Left lung (tissue), 10 donors: Measurements from ENCODE around the gene RRAD. TPM values are rescaled to one million over a fixed set of nuclear protein-coding genes. Genes with fewer than 3 reads are reported as not detected.

Source experiments
- ATAC-seq: fragments of 200-7000 bp; cut with Tn5 transposase; one replicate; pipeline ENCODE4 v1.9.1; 2020; ENCODE audit warnings: moderate library complexity
- DNase-seq, 4 donors: peaks; one replicate each; pipeline ENCODE4 v3.0.0-alpha.2; 2013 to 2020
- H3K27ac ChIP-seq, 2 donors: fragments of 200-600 bp; sonication (generic) in 1 of 2; one replicate each; pipeline versions ENCODE4 v1.5.0 to v1.8.0; 2020 to 2021
- H3K27me3 ChIP-seq, 2 donors: fragments of 200-600 bp; sonication (generic) in 1 of 2; one replicate each; pipeline versions ENCODE4 v1.5.0 to v1.8.0; 2020 to 2021
- H3K36me3 ChIP-seq, 2 donors: fragments of 200-600 bp; sonication (generic) in 1 of 2; one replicate each; pipeline versions ENCODE4 v1.5.0 to v1.8.0; 2020 to 2021
- H3K4me1 ChIP-seq, 2 donors: fragments of 200-600 bp; one replicate each; pipeline ENCODE4 v1.8.0; 2021
- H3K4me3 ChIP-seq, 2 donors: fragments of 200-600 bp; sonication (generic) in 1 of 2; one replicate each; pipeline versions ENCODE4 v1.5.0 to v1.8.0; 2020 to 2021; ENCODE audit warnings: mild to moderate bottlenecking in 1 of 2
- H3K9me3 ChIP-seq, 2 donors: fragments of 200-600 bp; sonication (generic) in 1 of 2; one replicate each; pipeline versions ENCODE4 v1.5.0 to v1.8.0; 2020 to 2021
- CTCF ChIP-seq, 2 donors: fragments of 200-600 bp; sonication (generic) in 1 of 2; IDR thresholded peaks; one replicate each; pipeline versions ENCODE4 v1.5.0 to v1.8.0; 2021; ENCODE audit warnings: antibody characterized with exemption in 2 of 2
- intact Hi-C, 2 donors: fragments of 100-400 bp; cut with DNase I; formaldehyde crosslinking; loops; one replicate each; pipeline versions ENCODE4 v1.11.2 to v1.14.2; 2022
- polyA plus RNA-seq, 6 donors: library from polyadenylated mRNA; unstranded; fragments of 120-200 nt; gene quantifications; one replicate each; pipeline ENCODE4 v1.2.1, GENCODE V29; 2013; ENCODE audit not compliant: insufficient read length in 6 of 6
- total RNA-seq, 2 donors: library from RNA; stranded (reverse); fragmentation: NEBNext Ultra II Directional; extraction: Animal tissue kit (Norgen Biotek cat#: 25700); gene quantifications; one replicate each; pipeline ENCODE4 v1.2.1, GENCODE V29; 2021
- donor health status: DM: no; HTN: yes; CAD: no.
- donor health status: DM: no; HTN: no; CAD: no.

The RRAD gene
- total and polyA plus RNA-seq, 8 donors, result 8.1 to 31.8 (median 9.0) TPM

- intact Hi-C loops, result no loop called here
- TF ChIP-seq CTCF (IDR thresholded peaks at IDR 0.05), result no peak
- peak in 1 of 4 donors; percentile 62 for DNase-seq
- Histone ChIP-seq H3K27ac (no peak within 1 kb of the TSS), H3K4me3 (no peak within 1 kb of the TSS), H3K4me1 (peaks cover 0 to 11% of the 10 kb centered on the region in 2 donors), H3K9me3 (no peaks in the 10 kb centered on the region), H3K36me3 (no peaks in the 10 kb centered on the region), H3K27me3 (peaks cover 0 to 49% of the 10 kb centered on the region in 2 donors)
- ATAC-seq, result no peak
These were observed 6.3 kb downstream of the RRAD start, which contains the start of gene CDH16 for GRCh38 chr16:66918803-66919568. CDH16 (minus strand) TSS chr16:66918885; CDS start chr16:66918065, 820 bp downstream.

GRCh38 chr16:66918355-66918754, 7.0 kb downstream of the RRAD start:
- H3K4me1 ChIP-seq, result peaks cover 0 to 5% of the 10 kb centered on the region in 2 donors
- H3K4me3 ChIP-seq, result no peak overlapping the region
- no peaks in the 10 kb centered on the region for H3K9me3 ChIP-seq
- ATAC-seq, result no peak
- DNase-seq, result peak in 1 of 4 donors; percentile 27
- H3K27me3 ChIP-seq, result peaks cover 0 to 43% of the 10 kb centered on the region in 2 donors
- no peaks in the 10 kb centered on the region for H3K36me3 ChIP-seq
- intact Hi-C loops, result no loop called here
- TF ChIP-seq CTCF (IDR thresholded peaks at IDR 0.05), result no peak
- H3K27ac ChIP-seq, result no peak overlapping the region

GRCh38 chr16:66917741-66918140, 7.6 kb downstream of the RRAD start:
- no peaks in the 10 kb centered on the region for H3K9me3 ChIP-seq
- H3K27me3 ChIP-seq, result peaks cover 0 to 36% of the 10 kb centered on the region in 2 donors
- no peaks in the 10 kb centered on the region for H3K4me1 ChIP-seq
- no peak overlapping the region for H3K4me3 ChIP-seq
- intact Hi-C loops, result no loop called here
- ATAC-seq (no peak), DNase-seq (no peak)
- H3K27ac ChIP-seq, result no peak overlapping the region
- no peaks in the 10 kb centered on the region for H3K36me3 ChIP-seq
- no peak for TF ChIP-seq CTCF (IDR thresholded peaks at IDR 0.05)

- Histone ChIP-seq H3K27ac (no peak overlapping the region), H3K27me3 (peaks cover 0 to 24% of the 10 kb centered on the region in 2 donors), H3K4me3 (no peak overlapping the region), H3K9me3 (no peaks in the 10 kb centered on the region), H3K36me3 (no peaks in the 10 kb centered on the region), H3K4me1 (no peaks in the 10 kb centered on the region)
- TF ChIP-seq CTCF (IDR thresholded peaks at IDR 0.05), result no peak
- no peak for ATAC-seq
- no peak for DNase-seq
- intact Hi-C loops, result no loop called here
These were observed 8.8 kb downstream of the RRAD start for GRCh38 chr16:66916518-66916917.

GRCh38 chr16:66915041-66915440, 10.3 kb downstream of the RRAD start:
- Histone ChIP-seq H3K36me3 (no peaks in the 10 kb centered on the region), H3K9me3 (no peaks in the 10 kb centered on the region), H3K27ac (no peak overlapping the region), H3K4me3 (no peak overlapping the region), H3K4me1 (no peaks in the 10 kb centered on the region), H3K27me3 (peaks cover 0 to 9% of the 10 kb centered on the region in 2 donors)
- DNase-seq (peak in 1 of 4 donors; percentile 60), ATAC-seq (no peak)
- no peak for TF ChIP-seq CTCF (IDR thresholded peaks at IDR 0.05)
- intact Hi-C loops, result no loop called here
